OCI-LY3 (cell line): ENCODE measurements around the gene RPS6KA2.

Experiments
- EZH2phosphoT487 ChIP-seq: fragments of 200-600 bp; shearing (Covaris generic); IDR thresholded peaks from 2 replicates; pipeline ENCODE4 v1.6.1; 2018; ENCODE audit warnings: antibody characterized with exemption, mixed run types, low read depth
- TF ChIP-seq, protein P1 (sequence below): fragments of 200-600, 300-600 bp; sonication (generic); IDR thresholded peaks from 2 replicates; pipeline ENCODE4 v1.5.1; 2014; ENCODE audit warnings: antibody characterized with exemption, low read length, low read depth

GRCh38 chr6:166467436-166468000 lies 159.5 kb downstream of the RPS6KA2 start:
- TF ChIP-seq, protein P1, sequence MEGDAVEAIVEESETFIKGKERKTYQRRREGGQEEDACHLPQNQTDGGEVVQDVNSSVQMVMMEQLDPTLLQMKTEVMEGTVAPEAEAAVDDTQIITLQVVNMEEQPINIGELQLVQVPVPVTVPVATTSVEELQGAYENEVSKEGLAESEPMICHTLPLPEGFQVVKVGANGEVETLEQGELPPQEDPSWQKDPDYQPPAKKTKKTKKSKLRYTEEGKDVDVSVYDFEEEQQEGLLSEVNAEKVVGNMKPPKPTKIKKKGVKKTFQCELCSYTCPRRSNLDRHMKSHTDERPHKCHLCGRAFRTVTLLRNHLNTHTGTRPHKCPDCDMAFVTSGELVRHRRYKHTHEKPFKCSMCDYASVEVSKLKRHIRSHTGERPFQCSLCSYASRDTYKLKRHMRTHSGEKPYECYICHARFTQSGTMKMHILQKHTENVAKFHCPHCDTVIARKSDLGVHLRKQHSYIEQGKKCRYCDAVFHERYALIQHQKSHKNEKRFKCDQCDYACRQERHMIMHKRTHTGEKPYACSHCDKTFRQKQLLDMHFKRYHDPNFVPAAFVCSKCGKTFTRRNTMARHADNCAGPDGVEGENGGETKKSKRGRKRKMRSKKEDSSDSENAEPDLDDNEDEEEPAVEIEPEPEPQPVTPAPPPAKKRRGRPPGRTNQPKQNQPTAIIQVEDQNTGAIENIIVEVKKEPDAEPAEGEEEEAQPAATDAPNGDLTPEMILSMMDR = no peak
- no peak for TF ChIP-seq EZH2phosphoT487
